GM21825 (cell line): ENCODE measurements around the gene VANGL1.

Source experiments
- ATAC-seq: cut with Tn5 transposase; IDR thresholded peaks from one replicate; pipeline ENCODE4 v1.9.1; 2021; ENCODE audit warnings: mild to moderate bottlenecking, moderate library complexity; ENCODE audit not compliant: unreplicated experiment

VANGL1 gene

DNA sequence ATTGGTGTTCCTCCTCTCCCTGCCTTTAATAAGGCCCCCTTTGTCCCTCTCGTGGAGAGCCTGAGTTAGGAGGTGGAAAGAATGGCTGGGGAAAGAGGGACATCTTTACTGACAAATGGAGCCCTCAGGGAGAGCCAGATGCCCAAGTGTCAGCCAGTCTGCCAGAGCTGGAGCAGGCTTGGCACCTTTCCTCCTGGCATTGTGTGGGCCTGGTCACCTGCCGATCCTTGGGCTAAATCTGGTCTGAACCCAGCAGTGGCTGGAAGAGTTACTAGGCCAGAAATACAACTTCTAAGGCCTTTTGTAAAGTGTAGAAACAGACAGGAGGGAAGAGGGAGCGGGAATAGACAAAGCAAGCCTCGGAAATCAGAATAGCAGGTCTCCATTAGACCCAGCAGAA is 24.9 kb downstream of the VANGL1 start:
- no peak for ATAC-seq

DNA sequence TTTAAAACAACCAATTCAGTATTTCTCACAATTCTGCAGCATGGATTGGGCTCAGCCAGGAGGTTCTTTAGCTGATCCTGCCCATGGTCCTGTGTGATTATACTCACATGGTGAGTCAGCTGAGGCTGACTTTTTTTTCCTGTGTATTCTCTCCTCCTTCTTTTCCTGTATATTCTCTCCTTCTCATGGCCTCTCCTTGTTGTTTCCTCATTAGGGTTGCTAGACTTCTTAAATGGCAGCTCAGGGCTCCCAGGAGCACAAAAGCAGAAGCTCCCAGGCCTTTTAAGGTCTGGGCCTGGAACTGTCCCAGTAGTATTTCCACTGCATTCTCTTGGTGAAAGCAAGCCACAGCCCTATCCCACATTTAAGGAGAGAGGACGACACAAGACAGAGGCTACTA is 26.8 kb downstream of the VANGL1 start:
- no peak for ATAC-seq

DNA sequence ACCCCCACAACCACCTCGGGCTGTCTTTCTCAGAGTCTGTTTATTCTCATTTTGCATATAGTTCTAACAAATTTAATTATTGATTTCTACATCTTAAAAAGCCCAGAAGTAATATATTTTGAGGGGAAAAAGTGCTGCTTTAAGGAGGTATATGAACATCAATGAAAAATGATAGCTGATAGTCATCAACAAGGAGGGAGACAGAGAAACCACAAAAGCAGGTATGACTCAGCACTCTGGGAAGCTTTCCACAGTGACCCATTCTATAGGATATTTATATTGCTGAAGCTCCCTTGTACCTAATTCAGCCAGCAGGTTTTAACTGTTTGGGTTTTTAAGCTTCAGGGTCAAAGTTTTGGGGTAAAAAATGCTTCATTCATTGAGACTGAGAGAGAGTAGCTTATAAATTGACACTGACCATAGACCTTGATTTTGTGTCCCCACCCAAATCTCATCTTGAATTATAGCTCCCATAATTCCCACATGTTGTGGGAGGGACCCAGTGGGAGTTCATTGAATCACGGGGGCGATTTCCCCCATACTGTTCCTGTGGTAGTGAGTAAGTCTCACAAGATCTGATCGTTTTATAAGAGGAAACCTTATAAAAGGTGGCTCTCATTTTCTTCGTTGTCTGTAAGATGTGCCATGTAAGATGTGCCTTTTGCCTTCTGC is 27.4 kb downstream of the VANGL1 start:
- no peak for ATAC-seq

DNA sequence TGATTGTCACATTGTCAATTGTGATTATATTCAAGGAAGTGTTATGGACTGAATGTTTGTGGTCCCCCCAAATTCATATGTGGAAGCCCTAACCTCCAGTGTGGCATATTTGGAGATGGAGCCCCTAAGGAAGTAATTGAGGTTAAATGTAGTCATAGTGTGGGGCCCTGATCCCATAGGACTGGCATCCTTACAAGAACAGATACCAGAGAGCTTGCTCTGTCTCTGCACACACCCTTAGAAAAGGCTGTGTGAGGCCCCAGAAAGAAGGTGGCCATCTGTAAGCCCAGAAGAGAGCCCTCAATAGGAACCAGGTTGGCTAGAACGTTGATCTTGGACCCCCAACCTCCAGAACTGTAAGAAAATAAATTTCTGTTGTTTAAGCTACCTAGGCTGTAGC is 28.1 kb downstream of the VANGL1 start:
- ATAC-seq: no peak

DNA sequence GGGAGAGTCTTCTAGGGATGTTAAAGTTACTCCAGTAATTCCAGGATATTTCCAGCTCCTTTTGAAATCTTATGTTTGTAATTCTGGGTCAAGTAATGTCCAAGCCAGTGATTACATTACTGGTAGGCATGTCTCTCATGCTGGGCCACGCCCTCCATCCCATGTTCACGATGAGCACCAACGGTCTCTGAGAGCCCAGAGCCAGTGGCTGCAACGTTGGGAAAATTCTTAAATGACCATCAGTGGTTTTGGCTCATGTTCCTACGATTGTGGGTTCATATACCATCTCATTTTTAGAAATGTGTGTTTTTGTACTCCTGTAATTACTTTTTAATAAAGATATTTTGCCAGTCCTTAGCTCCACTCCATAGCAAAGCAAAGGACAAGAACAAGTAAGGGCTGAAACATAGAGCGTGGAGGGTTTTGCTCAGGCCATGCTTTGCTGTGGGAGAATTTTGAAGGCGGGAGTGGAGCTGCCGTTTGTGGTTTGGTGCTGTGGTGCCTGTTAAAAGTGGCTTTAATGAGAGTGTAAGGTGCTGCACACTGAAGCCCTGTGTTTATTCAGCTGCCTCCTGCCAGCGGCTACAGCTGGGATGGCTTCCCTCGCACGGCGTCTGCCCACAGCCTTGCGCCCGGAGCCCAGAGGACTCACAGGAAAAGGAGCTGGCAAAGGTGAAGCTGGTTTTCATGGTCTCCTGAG is 28.9 kb downstream of the VANGL1 start:
- ATAC-seq: no peak

DNA sequence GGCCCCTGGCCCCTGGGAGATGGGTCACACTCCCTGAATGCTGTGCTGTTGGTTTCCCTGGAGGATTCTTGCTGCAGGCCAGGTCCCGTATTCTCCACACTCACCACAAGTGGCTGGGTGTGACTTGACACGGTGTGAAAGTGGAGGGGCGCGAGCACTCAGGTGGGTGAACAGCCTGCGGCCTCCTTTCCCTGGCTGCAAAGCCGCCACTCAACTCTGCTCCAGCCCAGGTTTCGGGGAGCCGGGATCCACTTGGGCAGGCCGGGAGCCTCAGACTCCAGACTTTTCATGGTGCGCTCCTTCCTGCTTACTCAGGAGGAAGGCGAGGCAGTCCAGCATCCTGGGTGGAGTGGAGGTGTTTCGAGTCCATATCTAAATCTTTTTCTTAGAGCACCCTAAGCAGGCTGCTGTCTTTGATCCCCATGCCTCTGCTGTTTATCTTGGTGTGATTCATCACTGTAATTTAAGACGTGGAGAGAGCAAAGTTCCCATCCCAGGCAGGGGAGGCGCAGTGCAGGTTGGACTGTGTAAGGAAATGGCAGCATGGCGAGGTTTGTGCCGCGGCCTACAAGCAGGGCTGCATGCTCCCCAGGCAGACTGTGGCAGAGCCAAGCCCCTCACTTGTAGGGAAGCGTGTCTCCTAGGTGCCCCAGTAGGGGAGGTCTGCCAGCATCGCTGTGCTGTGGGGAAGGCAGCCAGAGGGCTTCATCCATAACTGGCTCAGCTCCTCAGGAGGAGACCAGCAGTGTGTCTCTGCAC is 29.6 kb downstream of the VANGL1 start:
- no peak for ATAC-seq

DNA sequence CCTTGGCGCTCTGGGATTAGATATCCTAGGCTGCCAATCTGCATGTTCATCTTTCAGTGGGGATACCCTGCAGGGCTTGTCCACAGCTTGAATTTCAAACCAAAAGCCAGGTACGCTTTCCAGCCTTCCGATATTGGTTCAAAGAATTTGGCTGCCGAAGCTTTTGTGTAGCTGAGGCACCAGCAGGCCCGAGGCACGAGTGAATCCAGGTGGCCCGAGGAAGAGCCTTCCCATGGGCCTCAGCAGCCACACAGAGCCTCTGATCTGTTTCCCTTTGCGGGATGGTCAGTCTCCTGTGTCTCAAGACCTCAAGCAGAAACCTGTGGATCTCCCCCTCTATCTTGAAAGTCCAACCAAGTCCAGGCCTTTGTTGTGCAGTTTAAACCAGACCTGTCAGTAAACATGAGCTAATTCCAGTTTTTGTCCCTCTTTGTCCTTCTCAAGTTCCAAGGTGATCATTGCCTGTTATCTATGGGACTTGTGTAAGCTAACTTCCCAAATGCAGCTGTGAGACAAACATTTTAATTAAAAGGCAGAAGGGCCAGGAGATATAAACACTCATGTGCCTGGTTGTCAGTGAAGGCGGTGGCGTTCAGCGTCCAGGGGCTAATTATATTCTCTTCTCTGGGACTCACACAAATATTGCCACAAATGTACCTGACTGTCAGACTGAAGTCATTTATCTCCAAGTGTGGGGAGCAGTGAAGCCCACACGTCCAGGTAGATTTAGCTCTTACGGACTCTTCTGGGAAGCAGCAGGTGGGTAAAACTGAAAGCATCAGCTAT is 30.6 kb downstream of the VANGL1 start:
- ATAC-seq: no peak

DNA sequence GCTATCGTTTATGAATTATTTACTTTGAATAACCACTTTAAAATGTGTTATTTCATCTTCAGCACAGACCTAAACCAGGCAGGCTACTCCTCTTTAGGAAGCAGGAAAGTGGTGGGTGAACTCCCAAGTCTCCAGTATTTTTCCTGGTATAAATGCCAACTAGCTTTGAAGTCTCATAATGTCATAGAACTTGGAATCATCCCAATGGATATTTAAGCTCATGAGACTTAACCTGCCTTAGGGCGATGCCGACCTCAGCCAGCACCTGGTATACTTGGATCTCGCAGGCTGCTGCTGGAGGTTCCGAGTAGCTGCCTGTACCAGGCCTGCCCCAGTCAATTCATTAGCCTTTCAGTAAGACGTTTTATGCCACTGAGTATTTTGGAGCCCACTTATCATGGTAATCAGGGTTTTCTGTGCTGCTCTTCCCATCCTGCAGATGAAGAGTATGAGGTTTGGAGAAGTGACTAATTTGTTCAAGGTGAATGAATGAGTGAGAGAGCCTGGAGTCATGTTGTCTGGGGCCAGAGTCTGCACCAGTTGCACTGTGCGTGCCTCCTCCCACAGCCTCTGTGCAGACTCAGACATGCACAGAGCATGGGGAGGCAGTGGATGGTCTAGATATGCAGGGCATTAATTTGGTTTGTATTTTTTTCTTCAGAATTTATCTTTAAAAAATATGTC is 34.9 kb downstream of the VANGL1 start:
- no peak for ATAC-seq

DNA sequence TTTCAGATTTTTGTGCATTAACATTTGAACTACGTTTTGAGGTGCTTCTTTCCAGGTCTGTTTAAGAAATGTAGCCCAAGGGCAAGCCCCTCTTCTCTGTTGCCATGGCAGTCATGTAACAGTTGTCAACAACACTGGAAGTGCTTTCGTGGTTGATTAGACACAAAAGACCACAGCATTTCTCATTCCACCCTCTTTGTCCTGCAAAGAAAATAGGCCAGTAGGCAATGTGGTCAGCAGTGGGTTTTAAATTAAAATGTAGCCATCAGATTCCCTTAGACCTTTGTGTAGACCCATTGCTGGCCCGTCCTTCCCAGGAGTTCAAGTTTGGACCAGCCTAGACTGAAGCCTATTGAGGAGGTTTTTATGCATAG is 35.4 kb downstream of the VANGL1 start:
- ATAC-seq: no peak

DNA sequence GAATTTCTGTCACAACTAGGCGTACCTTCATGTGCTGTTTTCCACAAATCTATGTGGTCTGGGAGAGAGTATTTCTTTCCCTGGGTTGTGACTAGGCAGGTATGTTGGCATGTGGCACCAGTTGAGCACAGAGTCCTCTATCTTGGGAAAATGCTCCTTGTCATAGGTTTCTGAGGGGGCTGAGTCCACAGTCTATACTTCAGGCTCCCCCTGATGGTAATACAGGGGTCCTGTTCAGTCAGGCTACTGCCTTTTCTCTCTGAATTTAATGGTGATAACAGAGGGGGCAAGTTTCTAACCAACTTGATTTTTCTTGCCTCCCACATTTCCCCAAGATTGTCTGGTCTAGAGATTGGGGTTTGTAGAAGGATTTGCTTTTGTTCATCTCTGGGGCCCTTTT is 35.8 kb downstream of the VANGL1 start:
- no peak for ATAC-seq

DNA sequence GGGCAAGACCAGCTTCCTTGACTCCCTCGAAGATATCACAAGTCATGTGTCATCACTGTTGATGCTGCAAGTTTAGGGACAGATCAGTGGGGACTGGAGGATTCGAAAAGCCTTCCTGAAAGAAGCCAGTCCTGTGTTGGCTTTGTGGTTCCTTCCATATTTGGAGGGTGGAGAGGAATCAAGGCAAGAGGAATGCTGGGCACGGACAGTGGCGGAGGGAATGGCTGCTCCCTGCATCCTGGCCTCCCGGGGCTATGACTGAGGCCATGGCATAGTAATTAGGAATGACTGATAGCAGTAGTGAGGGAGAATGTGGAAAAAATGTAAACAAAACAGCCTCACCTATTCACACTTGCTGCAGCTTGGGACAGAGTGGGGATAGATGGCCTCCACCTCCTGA is 36.4 kb downstream of the VANGL1 start:
- no peak for ATAC-seq

DNA sequence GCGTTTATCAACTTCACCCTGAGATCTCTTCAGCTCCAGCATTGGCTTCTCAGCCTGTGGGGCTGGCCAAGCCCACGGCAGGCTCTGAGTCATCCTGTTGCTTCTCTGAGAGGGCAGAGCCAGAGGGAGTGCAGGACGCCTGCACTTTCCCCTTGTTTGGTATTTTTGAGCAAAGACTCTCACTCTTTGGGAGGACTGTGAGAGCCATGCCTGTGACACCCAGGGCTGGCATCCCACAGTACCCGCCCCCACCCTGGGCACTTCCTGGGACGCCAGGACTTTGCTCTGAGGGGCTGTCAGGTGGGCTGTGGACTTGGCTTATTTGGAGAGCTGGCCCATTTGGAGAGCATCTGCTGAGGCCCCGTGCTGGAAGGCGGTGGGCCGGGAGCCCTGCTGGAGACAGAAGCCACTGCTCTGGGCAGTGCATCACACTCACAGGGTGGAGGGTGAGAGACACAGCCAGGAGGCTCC is 37.4 kb downstream of the VANGL1 start:
- ATAC-seq: no peak

DNA sequence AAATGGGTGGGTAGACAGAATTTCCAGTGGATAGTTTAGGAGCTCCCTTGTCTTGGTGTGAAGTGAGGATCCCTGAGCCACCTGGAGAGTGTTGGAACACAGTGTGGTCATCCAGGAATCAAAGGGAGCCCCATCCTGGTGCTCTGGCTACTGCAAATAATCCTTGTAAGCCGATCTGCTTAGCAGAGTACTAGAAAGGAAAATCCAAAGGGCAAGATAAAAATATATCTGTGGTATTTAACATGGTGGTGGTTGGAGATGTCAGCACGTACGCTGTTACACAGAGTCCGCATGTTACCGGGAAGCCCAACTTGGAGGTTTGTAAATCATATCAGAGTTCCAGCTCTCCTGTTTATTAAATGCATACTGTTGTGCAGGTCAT is 39.0 kb downstream of the VANGL1 start:
- ATAC-seq: no peak

DNA sequence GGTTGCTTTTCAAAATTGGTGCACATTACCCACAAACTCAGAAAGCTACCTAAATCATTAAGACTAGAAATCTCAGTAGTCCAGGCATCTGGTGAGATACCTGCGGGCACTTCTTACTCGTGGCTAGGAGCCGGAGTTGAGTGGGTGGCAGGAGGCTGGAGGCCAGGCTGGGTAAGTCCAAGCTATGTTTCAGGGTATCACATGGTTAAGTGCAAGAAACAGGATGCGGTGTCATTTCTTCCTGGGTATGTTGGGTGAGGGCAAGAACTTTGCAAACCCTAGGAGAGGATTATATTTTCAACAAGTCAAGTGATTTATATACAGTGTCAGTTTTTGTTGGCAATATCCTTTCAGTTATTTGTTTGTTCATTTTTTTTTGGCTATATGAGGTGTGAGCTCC is 41.0 kb downstream of the VANGL1 start:
- no peak for ATAC-seq

DNA sequence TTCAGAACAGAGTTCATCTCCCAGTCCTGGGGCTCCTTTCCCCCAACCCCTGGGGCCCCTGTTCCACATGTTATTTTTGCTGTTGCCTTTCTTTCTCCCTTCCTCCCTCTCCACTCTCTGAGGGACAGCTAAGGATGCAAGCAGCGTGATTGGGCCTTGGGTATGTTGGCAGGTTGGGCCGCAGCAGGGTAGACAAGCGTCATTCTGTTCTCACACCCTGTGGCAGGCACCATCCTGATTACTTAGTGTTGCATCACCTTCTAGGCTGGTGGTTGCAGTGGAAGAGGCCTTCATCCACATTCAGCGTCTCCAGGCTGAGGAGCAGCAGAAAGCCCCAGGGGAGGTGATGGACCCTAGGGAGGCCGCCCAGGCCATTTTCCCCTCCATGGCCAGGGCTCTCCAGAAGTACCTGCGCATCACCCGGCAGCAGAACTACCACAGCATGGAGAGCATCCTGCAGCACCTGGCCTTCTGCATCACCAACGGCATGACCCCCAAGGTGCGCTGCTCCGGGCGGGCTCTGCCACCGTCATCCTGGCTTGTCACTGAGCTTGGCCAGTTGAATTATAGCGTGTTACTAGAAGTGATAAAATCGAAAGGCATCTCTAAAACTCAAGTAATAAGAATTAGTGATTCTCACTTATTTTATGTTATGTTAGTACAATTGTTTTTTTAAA is 43.4 kb downstream of the VANGL1 start:
- ATAC-seq: no peak

DNA sequence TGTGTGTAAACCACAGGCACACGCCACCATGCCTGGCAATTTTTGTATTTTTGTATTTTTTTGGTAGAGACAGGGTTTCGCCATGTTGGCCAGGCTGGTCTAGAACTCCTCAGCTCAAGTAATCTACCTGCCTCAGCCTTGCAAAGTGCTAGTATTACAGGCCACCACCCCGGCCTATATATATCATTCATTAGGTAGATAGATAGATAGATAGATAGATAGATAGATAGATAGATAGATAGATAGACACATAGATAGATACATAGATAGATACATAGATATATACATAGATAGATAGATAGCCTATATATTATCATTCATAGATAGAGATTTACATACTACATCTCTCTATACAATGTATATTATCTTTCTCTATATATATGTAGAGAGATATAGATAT is 46.0 kb downstream of the VANGL1 start:
- ATAC-seq: no peak

DNA sequence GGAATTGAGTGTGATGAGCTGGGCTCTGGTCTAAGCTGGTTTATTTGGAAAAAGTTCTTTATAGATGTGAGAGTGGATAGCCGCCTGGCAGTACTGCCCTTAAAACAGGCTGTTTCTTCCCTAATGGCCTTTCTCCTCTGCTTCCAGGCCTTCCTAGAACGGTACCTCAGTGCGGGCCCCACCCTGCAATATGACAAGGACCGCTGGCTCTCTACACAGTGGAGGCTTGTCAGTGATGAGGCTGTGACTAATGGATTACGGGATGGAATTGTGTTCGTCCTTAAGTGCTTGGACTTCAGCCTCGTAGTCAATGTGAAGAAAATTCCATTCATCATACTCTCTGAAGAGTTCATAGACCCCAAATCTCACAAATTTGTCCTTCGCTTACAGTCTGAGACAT is 49.2 kb downstream of the VANGL1 start:
- no peak for ATAC-seq

DNA sequence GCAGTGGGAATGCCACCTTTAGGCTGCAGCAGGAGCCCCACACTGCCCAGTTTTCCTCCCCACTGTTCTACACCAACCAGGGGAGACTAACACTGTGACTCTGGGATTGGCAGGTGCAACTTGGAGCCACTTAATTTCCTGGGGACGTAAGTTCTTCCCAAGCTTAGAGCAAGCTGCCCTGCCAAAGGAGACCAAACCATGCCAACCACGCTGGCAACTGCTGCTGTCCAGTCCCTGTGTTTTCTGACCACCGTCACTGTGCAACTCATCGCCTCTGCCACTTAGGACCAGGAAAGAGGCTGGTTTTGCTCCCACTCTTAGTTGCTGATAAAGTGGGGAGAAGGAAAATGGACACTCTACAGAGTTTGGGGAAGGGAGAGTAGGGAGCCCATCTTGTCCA is 50.5 kb downstream of the VANGL1 start:
- no peak for ATAC-seq

DNA sequence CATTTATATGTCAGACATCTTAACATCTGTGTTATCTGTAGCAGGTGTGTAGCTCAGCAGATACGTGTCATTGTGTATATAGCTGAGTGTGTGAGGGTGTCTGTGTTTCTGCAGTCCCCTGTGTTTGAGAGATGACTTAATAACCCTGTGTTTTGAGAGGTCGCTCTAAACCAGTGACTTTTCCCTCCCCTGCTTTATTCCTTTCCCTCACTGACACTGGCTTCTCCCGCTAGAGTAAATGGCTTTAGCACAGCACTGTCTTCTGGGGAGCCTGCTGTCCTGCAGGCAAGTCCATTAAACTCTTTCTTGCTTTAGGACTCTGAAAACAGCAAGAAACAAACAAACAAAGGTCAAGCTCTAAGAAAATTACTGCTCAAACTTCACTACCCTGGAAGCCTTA is 53.0 kb downstream of the VANGL1 start:
- no peak for ATAC-seq

DNA sequence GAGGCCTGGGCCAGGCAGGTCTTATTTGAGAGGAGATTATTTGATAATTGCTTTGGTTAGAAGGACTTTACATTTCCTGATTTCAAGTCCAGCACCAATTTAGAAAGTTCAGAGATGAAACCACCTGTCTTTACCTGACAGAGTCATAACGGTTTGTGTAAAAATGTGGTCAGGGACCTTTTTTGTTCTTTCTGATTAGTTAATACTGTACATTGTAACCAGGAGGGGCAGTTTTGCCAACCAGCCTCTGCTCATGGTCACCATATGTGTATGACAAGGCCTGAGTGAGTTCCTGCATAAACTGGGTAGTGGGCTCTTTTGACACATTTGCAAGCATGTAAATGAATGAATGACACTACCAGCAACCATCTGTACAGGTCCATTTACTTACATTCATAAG is 55.8 kb downstream of the VANGL1 start:
- ATAC-seq: no peak
